GM12878 (cell line): ENCODE measurements around the gene FNDC3B. TPM values are rescaled to one million over a fixed set of nuclear protein-coding genes. Genes with fewer than 3 reads are reported as not detected.

Experiments used
- ATAC-seq: fragments of 200-7000 bp; cut with Tn5 transposase; 3 replicates; pipeline ENCODE4 v1.9.1; 2020; ENCODE audit warnings: mild to moderate bottlenecking, moderate library complexity
- BruUV-seq: library from RNA; stranded (reverse); fragments of 400-500 nt; replicated peaks from 2 replicates; lab custom pipeline; 2021; lab: Mats Ljungman, UMichigan
- CTCF ChIA-PET: fragments of 300-600 bp; sonication (Branson Sonifier 250); formaldehyde crosslinking; extraction: SDS; loops from one replicate; lab custom pipeline; 2021; ENCODE audit warnings: inconsistent platforms; lab: Yijun Ruan, JAX
- POLR2A ChIA-PET: fragments of 350-600 bp; formaldehyde crosslinking; extraction: SDS; loops from one replicate; lab custom pipeline; 2021; ENCODE audit warnings: inconsistent platforms; lab: Charles Lee
- RAD21 ChIA-PET: fragments of 300-600 bp; sonication (Branson Sonifier 250); formaldehyde crosslinking; loops from one replicate; lab custom pipeline; 2023; ENCODE audit warnings: antibody characterized with exemption; ENCODE audit not compliant: unreplicated experiment; lab: Charles Lee
- SMC1A ChIA-PET: fragments of 300-600 bp; sonication (Branson Sonifier 250); formaldehyde crosslinking; loops from one replicate; lab custom pipeline; 2023; ENCODE audit not compliant: unreplicated experiment, uncharacterized antibody; lab: Charles Lee
- DNase-seq: peaks from one replicate; pipeline ENCODE4 v3.0.0-alpha.2; 2011; ENCODE audit warnings: low read depth, low spot score
- FAIRE-seq: peaks from 3 replicates; lab custom pipeline; 2011; peaks lifted over from hg19 to GRCh38; lab: Jason Lieb, UNC
- H2AFZ ChIP-seq: 2 replicates; pipeline ENCODE4 v1.6.0; 2011; ENCODE audit warnings: low read depth, low read length, control low read depth; ENCODE audit not compliant: control insufficient read depth
- H3K27ac ChIP-seq: 2 replicates; pipeline ENCODE4 v1.5.1; 2011; ENCODE audit warnings: control low read depth; ENCODE audit not compliant: control insufficient read depth, insufficient read depth
- H3K27me3 ChIP-seq, 2 experiments: replicated peaks in 1 of 2; 2 replicates each; pipeline versions ENCODE4 v1.6.0 to v1.6.1; 2011; ENCODE audit warnings: low read length in 1 of 2; ENCODE audit not compliant: control insufficient read depth in 2 of 2, insufficient read depth in 2 of 2
- H3K36me3 ChIP-seq, 2 experiments: 2 replicates each; pipeline ENCODE4 v1.5.1; 2011; ENCODE audit warnings: low read length in 1 of 2; ENCODE audit not compliant: control insufficient read depth in 2 of 2, insufficient read depth in 2 of 2
- H3K4me1 ChIP-seq: 2 replicates; pipeline ENCODE4 v1.6.1; 2011; ENCODE audit warnings: mild to moderate bottlenecking, low read length, moderate library complexity, mixed read lengths; ENCODE audit not compliant: control insufficient read depth, insufficient read depth
- H3K4me2 ChIP-seq: 2 replicates; pipeline ENCODE4 v1.6.0; 2011; ENCODE audit warnings: control low read depth; ENCODE audit not compliant: control insufficient read depth, insufficient read depth
- H3K4me3 ChIP-seq: fragments of 200-600 bp; sonication (generic); 2 replicates; pipeline ENCODE4 v1.5.1; 2016
- H3K79me2 ChIP-seq: 2 replicates; pipeline ENCODE4 v1.6.0; 2011; ENCODE audit warnings: low read length; ENCODE audit not compliant: control insufficient read depth, insufficient read depth
- H3K9ac ChIP-seq: 2 replicates; pipeline ENCODE4 v1.8.0; 2011; ENCODE audit warnings: low read length, control low read depth, mixed read lengths; ENCODE audit not compliant: control insufficient read depth, insufficient read depth
- H3K9me3 ChIP-seq: replicated peaks from 3 replicates; pipeline ENCODE4 v1.5.1; 2011; ENCODE audit warnings: mild to moderate bottlenecking, low read length; ENCODE audit not compliant: control insufficient read depth, insufficient read depth
- H4K20me1 ChIP-seq: 2 replicates; pipeline ENCODE4 v1.6.0; 2011; ENCODE audit not compliant: control insufficient read depth, insufficient read depth
- BCL3 ChIP-seq: IDR thresholded peaks from 2 replicates; pipeline ENCODE4 v1.6.1; 2011; ENCODE audit warnings: borderline replicate concordance, low read depth, mild to moderate bottlenecking, moderate library complexity, low read length; ENCODE audit not compliant: insufficient read depth, poor library complexity, severe bottlenecking
- CTCF ChIP-seq, 3 experiments: IDR thresholded peaks in 2 of 3; conservative IDR thresholded peaks in 1 of 3; 2 replicates each; pipeline ENCODE4 v1.5.1; 2011; ENCODE audit warnings: low read depth in 3 of 3, low read length in 3 of 3, mild to moderate bottlenecking in 3 of 3, control low read depth in 2 of 3, moderate library complexity in 2 of 3, inconsistent platforms in 1 of 3, mixed read lengths in 1 of 3; ENCODE audit not compliant: control insufficient read depth in 2 of 3, insufficient read depth in 1 of 3; ENCODE audit errors: extremely low read depth in 1 of 3
- E4F1 ChIP-seq: fragments of 450-650 bp; IDR thresholded peaks from 2 replicates; pipeline ENCODE4 v1.6.1; 2018; ENCODE audit warnings: borderline replicate concordance, mild to moderate bottlenecking; ENCODE audit not compliant: partially characterized antibody
- EP300 ChIP-seq, 2 experiments: fragments of 150-350 bp in 1 of 2; IDR thresholded peaks; 2 replicates each; pipeline ENCODE4 v1.6.1; 2011 to 2012; ENCODE audit warnings: low read depth in 2 of 2, low read length in 2 of 2, borderline replicate concordance in 1 of 2, improper control_type of control experiment in 1 of 2, inconsistent platforms in 1 of 2; ENCODE audit not compliant: control insufficient read depth in 1 of 2
- FOS ChIP-seq: IDR thresholded peaks from 3 replicates; pipeline ENCODE4 v1.6.1; 2011; ENCODE audit warnings: borderline replicate concordance; ENCODE audit not compliant: insufficient read length; ENCODE audit errors: extremely low read depth
- FOXM1 ChIP-seq: IDR thresholded peaks from 2 replicates; pipeline ENCODE4 v1.6.1; 2012; ENCODE audit warnings: low read depth, mild to moderate bottlenecking, inconsistent platforms, low read length, moderate library complexity
- IRF3 ChIP-seq: fragments of 450-650 bp; IDR thresholded peaks from 2 replicates; pipeline ENCODE4 v1.6.1; 2014; ENCODE audit warnings: mild to moderate bottlenecking
- KLF5 ChIP-seq: fragments of 450-650 bp; IDR thresholded peaks from 2 replicates; pipeline ENCODE4 v1.6.1; 2014; ENCODE audit warnings: mild to moderate bottlenecking; ENCODE audit not compliant: partially characterized antibody
- NBN ChIP-seq: fragments of 450-650 bp; IDR thresholded peaks from 2 replicates; pipeline ENCODE4 v1.6.1; 2016
- NRF1 ChIP-seq: conservative IDR thresholded peaks from 2 replicates; pipeline ENCODE4 v1.6.1; 2011; ENCODE audit warnings: mild to moderate bottlenecking, low read depth, low read length, improper control_type of control experiment
- POU2F2 ChIP-seq: IDR thresholded peaks from 3 replicates; pipeline ENCODE4 v1.6.1; 2011; ENCODE audit warnings: low read depth, mild to moderate bottlenecking, low read length, borderline replicate concordance
- RAD51 ChIP-seq: fragments of 450-650 bp; IDR thresholded peaks from 2 replicates; pipeline ENCODE4 v1.6.1; 2016; ENCODE audit warnings: moderate library complexity, mild to moderate bottlenecking, inconsistent platforms
- SIN3A ChIP-seq: IDR thresholded peaks from 2 replicates; pipeline ENCODE4 v1.6.1; 2012; ENCODE audit warnings: low read depth, low read length, improper control_type of control experiment
- SIX5 ChIP-seq: IDR thresholded peaks from 2 replicates; pipeline ENCODE4 v1.6.1; 2011; ENCODE audit warnings: mild to moderate bottlenecking, low read depth, low read length, moderate library complexity; ENCODE audit not compliant: severe bottlenecking
- TARDBP ChIP-seq: IDR thresholded peaks from 2 replicates; pipeline ENCODE4 v1.6.1; 2016; ENCODE audit warnings: borderline replicate concordance
- TCF7 ChIP-seq: IDR thresholded peaks from 2 replicates; pipeline ENCODE4 v1.6.1; 2014; ENCODE audit warnings: antibody characterized with exemption, borderline replicate concordance
- WGBS: methylation state at CpG from one replicate; pipeline ENCODE4 v1.1.6; 2016; ENCODE audit warnings: low lambda C conversion rate; ENCODE audit not compliant: insufficient replicate concordance, insufficient coverage; ENCODE audit errors: missing lambda C conversion rate; 5-methylcytosine and 5-hydroxymethylcytosine counted together
- in situ Hi-C: fragments of 300-500 bp; cut with MboI; formaldehyde crosslinking; loops from 9 replicates; pipeline ENCODE4 v1.14.3; 2018; ENCODE audit warnings: mixed read lengths
- intact Hi-C: fragments of 100-400 bp; cut with micrococcal nuclease; formaldehyde crosslinking; loops from one replicate; pipeline ENCODE4 v1.14.2; 2022; ENCODE audit not compliant: unreplicated experiment
- polyA plus RNA-seq, 11 experiments: library from polyadenylated mRNA; depleted of rRNA in 4 of 11; unstranded in 6 of 11; stranded (reverse) in 5 of 11; fragments of >200 nt; fragmentation: Nextera tagmentation in 4 of 11; fragmentation: Illumina TruSeq in 1 of 11; extraction: Ambion mirVana in 4 of 11; extraction: Trizol in 1 of 11; gene quantifications; 1 replicate in 1 of 11; 2 replicates in 10 of 11; pipeline versions ENCODE4 v1.2.1 to v1.2.3, GENCODE V29; 2011 to 2016; ENCODE audit warnings: inconsistent platforms in 2 of 11, missing spikeins in 2 of 11, low read depth in 1 of 11
- total RNA-seq, 4 experiments: library from RNA; depleted of rRNA in 3 of 4; stranded (reverse); fragments of >200 nt in 3 of 4; fragmentation: Illumina TruSeq in 1 of 4; extraction: Trizol in 1 of 4; gene quantifications; 2 replicates each; pipeline versions ENCODE4 v1.2.1 to v1.2.3, GENCODE V29; 2013 to 2021

Gene FNDC3B
- total and polyA plus RNA-seq, 10 of the 15 experiments (the other 5 are each of a cell fraction or from before 2014, with no cell fraction given) = 7.9 to 35.0 (median 18.5) TPM

- no peak for ATAC-seq
- no peaks in the 10 kb centered on the region; the same call in 2 of the 3 replicates for H3K9me3 ChIP-seq
- in situ Hi-C loops (no loop called here), intact Hi-C loops (no loop called here)
- H4K20me1 ChIP-seq = no peaks in the 10 kb centered on the region
- no peak overlapping the region for H2AFZ ChIP-seq
- ChIA-PET SMC1A (no interaction called here), CTCF (no interaction called here), RAD21 (no interaction called here), POLR2A (no interaction called here)
- 96% methylated on average over 8 of the region's 8 CpGs for WGBS
- H3K9ac ChIP-seq = no peak overlapping the region
- TF ChIP-seq FOS (no peak), KLF5 (no peak), E4F1 (no peak), BCL3 (no peak), IRF3 (no peak), NRF1 (no peak), EP300 (IDR thresholded peaks at IDR 0.05; ENCODE audit: borderline replicate concordance in 1 of 2, control insufficient read depth in 1 of 2, low read depth in 2 of 2, low read length in 2 of 2) (no peak), RAD51 (no peak), SIN3A (no peak), TCF7 (no peak), NBN (no peak), SIX5 (no peak), FOXM1 (no peak), CTCF (IDR thresholded peaks at IDR 0.05 in 2 of 3, conservative IDR thresholded peaks at IDR 0.05 in 1 of 3; ENCODE audit: control insufficient read depth in 2 of 3, extremely low read depth in 1 of 3, insufficient read depth in 1 of 3, low read depth in 3 of 3, low read length in 3 of 3) (no peak), POU2F2 (no peak), TARDBP (no peak)
- peaks cover 3% of the 10 kb centered on the region; the same call in 1 of the 2 replicates for H3K4me1 ChIP-seq
- H3K27ac ChIP-seq = no peak overlapping the region
- H3K79me2 ChIP-seq = no peaks in the 10 kb centered on the region; the same call in 1 of the 2 replicates
- peaks cover 0 to 10% of the 10 kb centered on the region in 2 experiments; a peak in 2 of 4 replicates for H3K36me3 ChIP-seq
- H3K4me2 ChIP-seq = no peak overlapping the region
- DNase-seq = no peak
- FAIRE-seq = no peak
- no TSS peak for BruUV-seq
- no peaks in the 10 kb centered on the region for H3K27me3 ChIP-seq
- H3K4me3 ChIP-seq = no peak overlapping the region
Observed at GRCh38 chr3:172231318-172231901, 192.0 kb downstream of the FNDC3B start.
